Measurements from ENCODE around the gene SELENOM. TPM values are rescaled to one million over a fixed set of nuclear protein-coding genes. Genes with fewer than 3 reads are reported as not detected.

Gene SELENOM
- total and polyA plus RNA-seq, 2 of the 8 experiments (the other 6 are each of a cell fraction or from before 2014, with no cell fraction given): 22.7 to 40.0 TPM

DNA sequence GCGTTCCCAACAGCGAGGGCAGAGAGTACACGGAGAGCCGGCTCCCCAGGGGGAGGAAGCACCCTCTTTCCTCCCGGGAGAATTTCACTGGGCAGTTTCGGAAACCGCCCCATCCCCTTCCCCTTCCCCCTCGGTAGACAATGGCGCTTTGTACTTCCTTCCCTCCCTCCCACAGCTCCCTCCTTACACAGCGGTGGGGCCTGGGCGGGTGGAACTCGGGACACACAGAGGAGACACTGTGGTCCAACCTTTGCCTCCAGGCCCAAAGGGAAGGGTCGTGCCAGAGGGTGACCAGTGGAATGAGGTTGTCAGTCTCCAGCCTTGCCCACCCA, 21.9 kb downstream of the SELENOM start (continued):
- TF ChIP-seq, protein P1, sequence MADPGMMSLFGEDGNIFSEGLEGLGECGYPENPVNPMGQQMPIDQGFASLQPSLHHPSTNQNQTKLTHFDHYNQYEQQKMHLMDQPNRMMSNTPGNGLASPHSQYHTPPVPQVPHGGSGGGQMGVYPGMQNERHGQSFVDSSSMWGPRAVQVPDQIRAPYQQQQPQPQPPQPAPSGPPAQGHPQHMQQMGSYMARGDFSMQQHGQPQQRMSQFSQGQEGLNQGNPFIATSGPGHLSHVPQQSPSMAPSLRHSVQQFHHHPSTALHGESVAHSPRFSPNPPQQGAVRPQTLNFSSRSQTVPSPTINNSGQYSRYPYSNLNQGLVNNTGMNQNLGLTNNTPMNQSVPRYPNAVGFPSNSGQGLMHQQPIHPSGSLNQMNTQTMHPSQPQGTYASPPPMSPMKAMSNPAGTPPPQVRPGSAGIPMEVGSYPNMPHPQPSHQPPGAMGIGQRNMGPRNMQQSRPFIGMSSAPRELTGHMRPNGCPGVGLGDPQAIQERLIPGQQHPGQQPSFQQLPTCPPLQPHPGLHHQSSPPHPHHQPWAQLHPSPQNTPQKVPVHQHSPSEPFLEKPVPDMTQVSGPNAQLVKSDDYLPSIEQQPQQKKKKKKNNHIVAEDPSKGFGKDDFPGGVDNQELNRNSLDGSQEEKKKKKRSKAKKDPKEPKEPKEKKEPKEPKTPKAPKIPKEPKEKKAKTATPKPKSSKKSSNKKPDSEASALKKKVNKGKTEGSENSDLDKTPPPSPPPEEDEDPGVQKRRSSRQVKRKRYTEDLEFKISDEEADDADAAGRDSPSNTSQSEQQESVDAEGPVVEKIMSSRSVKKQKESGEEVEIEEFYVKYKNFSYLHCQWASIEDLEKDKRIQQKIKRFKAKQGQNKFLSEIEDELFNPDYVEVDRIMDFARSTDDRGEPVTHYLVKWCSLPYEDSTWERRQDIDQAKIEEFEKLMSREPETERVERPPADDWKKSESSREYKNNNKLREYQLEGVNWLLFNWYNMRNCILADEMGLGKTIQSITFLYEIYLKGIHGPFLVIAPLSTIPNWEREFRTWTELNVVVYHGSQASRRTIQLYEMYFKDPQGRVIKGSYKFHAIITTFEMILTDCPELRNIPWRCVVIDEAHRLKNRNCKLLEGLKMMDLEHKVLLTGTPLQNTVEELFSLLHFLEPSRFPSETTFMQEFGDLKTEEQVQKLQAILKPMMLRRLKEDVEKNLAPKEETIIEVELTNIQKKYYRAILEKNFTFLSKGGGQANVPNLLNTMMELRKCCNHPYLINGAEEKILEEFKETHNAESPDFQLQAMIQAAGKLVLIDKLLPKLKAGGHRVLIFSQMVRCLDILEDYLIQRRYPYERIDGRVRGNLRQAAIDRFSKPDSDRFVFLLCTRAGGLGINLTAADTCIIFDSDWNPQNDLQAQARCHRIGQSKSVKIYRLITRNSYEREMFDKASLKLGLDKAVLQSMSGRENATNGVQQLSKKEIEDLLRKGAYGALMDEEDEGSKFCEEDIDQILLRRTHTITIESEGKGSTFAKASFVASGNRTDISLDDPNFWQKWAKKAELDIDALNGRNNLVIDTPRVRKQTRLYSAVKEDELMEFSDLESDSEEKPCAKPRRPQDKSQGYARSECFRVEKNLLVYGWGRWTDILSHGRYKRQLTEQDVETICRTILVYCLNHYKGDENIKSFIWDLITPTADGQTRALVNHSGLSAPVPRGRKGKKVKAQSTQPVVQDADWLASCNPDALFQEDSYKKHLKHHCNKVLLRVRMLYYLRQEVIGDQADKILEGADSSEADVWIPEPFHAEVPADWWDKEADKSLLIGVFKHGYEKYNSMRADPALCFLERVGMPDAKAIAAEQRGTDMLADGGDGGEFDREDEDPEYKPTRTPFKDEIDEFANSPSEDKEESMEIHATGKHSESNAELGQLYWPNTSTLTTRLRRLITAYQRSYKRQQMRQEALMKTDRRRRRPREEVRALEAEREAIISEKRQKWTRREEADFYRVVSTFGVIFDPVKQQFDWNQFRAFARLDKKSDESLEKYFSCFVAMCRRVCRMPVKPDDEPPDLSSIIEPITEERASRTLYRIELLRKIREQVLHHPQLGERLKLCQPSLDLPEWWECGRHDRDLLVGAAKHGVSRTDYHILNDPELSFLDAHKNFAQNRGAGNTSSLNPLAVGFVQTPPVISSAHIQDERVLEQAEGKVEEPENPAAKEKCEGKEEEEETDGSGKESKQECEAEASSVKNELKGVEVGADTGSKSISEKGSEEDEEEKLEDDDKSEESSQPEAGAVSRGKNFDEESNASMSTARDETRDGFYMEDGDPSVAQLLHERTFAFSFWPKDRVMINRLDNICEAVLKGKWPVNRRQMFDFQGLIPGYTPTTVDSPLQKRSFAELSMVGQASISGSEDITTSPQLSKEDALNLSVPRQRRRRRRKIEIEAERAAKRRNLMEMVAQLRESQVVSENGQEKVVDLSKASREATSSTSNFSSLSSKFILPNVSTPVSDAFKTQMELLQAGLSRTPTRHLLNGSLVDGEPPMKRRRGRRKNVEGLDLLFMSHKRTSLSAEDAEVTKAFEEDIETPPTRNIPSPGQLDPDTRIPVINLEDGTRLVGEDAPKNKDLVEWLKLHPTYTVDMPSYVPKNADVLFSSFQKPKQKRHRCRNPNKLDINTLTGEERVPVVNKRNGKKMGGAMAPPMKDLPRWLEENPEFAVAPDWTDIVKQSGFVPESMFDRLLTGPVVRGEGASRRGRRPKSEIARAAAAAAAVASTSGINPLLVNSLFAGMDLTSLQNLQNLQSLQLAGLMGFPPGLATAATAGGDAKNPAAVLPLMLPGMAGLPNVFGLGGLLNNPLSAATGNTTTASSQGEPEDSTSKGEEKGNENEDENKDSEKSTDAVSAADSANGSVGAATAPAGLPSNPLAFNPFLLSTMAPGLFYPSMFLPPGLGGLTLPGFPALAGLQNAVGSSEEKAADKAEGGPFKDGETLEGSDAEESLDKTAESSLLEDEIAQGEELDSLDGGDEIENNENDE (IDR thresholded peaks at IDR 0.05; ENCODE audit: insufficient replicate concordance, low read length): no peak
- no peak for TF ChIP-seq POLR2A (IDR thresholded peaks at IDR 0.05; ENCODE audit: control extremely low read depth in 1 of 2, low read depth in 2 of 2, low read length in 2 of 2)
- no peak for TF ChIP-seq CEBPB (IDR thresholded peaks at IDR 0.05; ENCODE audit: low read depth, low read length)
- no peak for TF ChIP-seq CBX5 (IDR thresholded peaks at IDR 0.05; ENCODE audit: low read depth, low read length)
- TF ChIP-seq EP300 (IDR thresholded peaks at IDR 0.05; ENCODE audit: borderline replicate concordance in 1 of 2, low read depth in 2 of 2, low read length in 2 of 2): no peak
- TF ChIP-seq GABPA (IDR thresholded peaks at IDR 0.05; ENCODE audit: borderline replicate concordance, insufficient read depth, low read length): no peak
- no peak for TF ChIP-seq SIRT6 (IDR thresholded peaks at IDR 0.05; ENCODE audit: low read length)
- no peak for TF ChIP-seq TAF7 (optimal IDR thresholded peaks at IDR 0.05; ENCODE audit: borderline replicate concordance, low read depth, low read length)
